CD14-positive monocyte (primary cell): Measurements from ENCODE around the gene SEC16A. TPM values are rescaled to one million over a fixed set of nuclear protein-coding genes. Genes with fewer than 3 reads are reported as not detected.

Source experiments
- DNase-seq, 3 donors: peaks; one replicate each; pipeline ENCODE4 v3.0.0-alpha.2; 2011 to 2022
- H2AFZ ChIP-seq: 2 replicates; pipeline ENCODE4 v1.6.0; 2012; ENCODE audit warnings: mild to moderate bottlenecking, low read depth, low read length, inconsistent platforms; ENCODE audit not compliant: insufficient read depth, poor library complexity, severe bottlenecking
- H3K27ac ChIP-seq, 2 donors: 1 replicate in 1 of 2; 2 replicates in 1 of 2; pipeline ENCODE4 v1.5.1; 2012 to 2013; ENCODE audit warnings: low read length in 2 of 2, control low read depth in 1 of 2, inconsistent platforms in 1 of 2, low read depth in 1 of 2, mild to moderate bottlenecking in 1 of 2
- H3K27me3 ChIP-seq, 2 donors: one replicate each; pipeline versions ENCODE4 v1.6.0 to v1.6.1; 2011 to 2013; ENCODE audit warnings: low read length in 2 of 2; ENCODE audit not compliant: control insufficient read depth in 2 of 2, insufficient read depth in 2 of 2
- H3K36me3 ChIP-seq, 2 donors: replicated peaks in 1 of 2; 1 replicate in 1 of 2; 2 replicates in 1 of 2; pipeline versions ENCODE4 v1.5.1 to v1.6.1; 2012 to 2013; ENCODE audit warnings: low read length in 2 of 2, control low read depth in 1 of 2, inconsistent platforms in 1 of 2, mild to moderate bottlenecking in 1 of 2; ENCODE audit not compliant: insufficient read depth in 2 of 2, control insufficient read depth in 1 of 2
- H3K4me1 ChIP-seq, 2 donors: 1 replicate in 1 of 2; 2 replicates in 1 of 2; pipeline versions ENCODE4 v1.5.1 to v1.6.1; 2012 to 2013; ENCODE audit warnings: low read length in 2 of 2, control low read depth in 1 of 2, inconsistent platforms in 1 of 2, mild to moderate bottlenecking in 1 of 2, moderate library complexity in 1 of 2; ENCODE audit not compliant: insufficient read depth in 2 of 2, control insufficient read depth in 1 of 2
- H3K4me2 ChIP-seq: replicated peaks from 2 replicates; pipeline ENCODE3; 2012; ENCODE audit warnings: low read length, moderate library complexity, mild to moderate bottlenecking; ENCODE audit not compliant: poor library complexity, severe bottlenecking; ENCODE audit errors: extremely low read depth
- H3K4me3 ChIP-seq, 3 experiments: fragments of 200-600 bp in 1 of 3; sonication (generic) in 1 of 3; replicated peaks in 1 of 3; 1 replicate in 2 of 3; 2 replicates in 1 of 3; pipeline ENCODE4 v1.5.1; 2011 to 2013; ENCODE audit warnings: low read length in 3 of 3, mild to moderate bottlenecking in 3 of 3, control low read depth in 2 of 3, low read depth in 2 of 3, inconsistent platforms in 1 of 3, moderate library complexity in 1 of 3
- H3K79me2 ChIP-seq: 2 replicates; pipeline ENCODE4 v1.6.0; 2012; ENCODE audit warnings: mild to moderate bottlenecking, control low read depth, inconsistent platforms, low read length, moderate library complexity; ENCODE audit not compliant: insufficient read depth
- H3K9ac ChIP-seq: 2 replicates; pipeline ENCODE4 v1.6.0; 2017; ENCODE audit warnings: low read length, mild to moderate bottlenecking; ENCODE audit not compliant: insufficient read depth, poor library complexity, severe bottlenecking
- H3K9me3 ChIP-seq, 2 donors: replicated peaks in 1 of 2; 1 replicate in 1 of 2; 2 replicates in 1 of 2; pipeline versions ENCODE4 v1.5.1 to v1.6.1; 2012 to 2013; ENCODE audit warnings: low read length in 2 of 2, control low read depth in 1 of 2; ENCODE audit not compliant: control insufficient read depth in 1 of 2, insufficient read depth in 1 of 2
- H4K20me1 ChIP-seq: 2 replicates; pipeline ENCODE4 v1.6.0; 2012; ENCODE audit warnings: mild to moderate bottlenecking, low read length, control low read depth, moderate library complexity; ENCODE audit not compliant: insufficient read depth
- H3K27ac Mint-ChIP-seq, 7 donors: one replicate each; pipeline ENCODE4 v1.8.0; 2020; ENCODE audit warnings: mild to moderate bottlenecking in 7 of 7, mixed read lengths in 7 of 7, moderate library complexity in 6 of 7, inconsistent platforms in 2 of 7
- H3K27me3 Mint-ChIP-seq, 3 donors: one replicate each; pipeline ENCODE4 v1.8.0; 2021 to 2022; ENCODE audit warnings: low read depth in 3 of 3, mild to moderate bottlenecking in 3 of 3, mixed read lengths in 3 of 3, moderate library complexity in 3 of 3, inconsistent platforms in 1 of 3
- H3K36me3 Mint-ChIP-seq, 2 donors: one replicate each; pipeline ENCODE4 v1.8.0; 2020; ENCODE audit warnings: mixed read lengths in 2 of 2, inconsistent platforms in 1 of 2, mild to moderate bottlenecking in 1 of 2
- H3K4me1 Mint-ChIP-seq: one replicate; pipeline ENCODE4 v1.8.0; 2020; ENCODE audit warnings: mild to moderate bottlenecking, mixed read lengths
- H3K4me3 Mint-ChIP-seq, 2 donors: one replicate each; pipeline ENCODE4 v1.8.0; 2020; ENCODE audit warnings: mild to moderate bottlenecking in 2 of 2, mixed read lengths in 2 of 2, moderate library complexity in 1 of 2
- H3K9me3 Mint-ChIP-seq, 7 donors: one replicate each; pipeline ENCODE4 v1.8.0; 2020 to 2022; ENCODE audit warnings: mixed read lengths in 7 of 7, mild to moderate bottlenecking in 6 of 7, moderate library complexity in 6 of 7, inconsistent platforms in 2 of 7
- CTCF ChIP-seq: fragments of 200-600 bp; IDR thresholded peaks from one replicate; pipeline ENCODE4 v1.8.0; 2022; ENCODE audit warnings: antibody characterized with exemption, mild to moderate bottlenecking
- WGBS: methylation state at CpG from one replicate; pipeline ENCODE4 v1.1.5; 2013; ENCODE audit warnings: missing lambda C conversion rate; ENCODE audit not compliant: insufficient coverage; 5-methylcytosine and 5-hydroxymethylcytosine counted together
- intact Hi-C, 2 donors: fragments of 100-400 bp; cut with micrococcal nuclease; formaldehyde crosslinking; loops; one replicate each; pipeline versions ENCODE4 v1.15.0 to v1.15.1; 2023
- polyA plus RNA-seq, 3 donors: library from polyadenylated mRNA; depleted of rRNA in 1 of 3; unstranded in 2 of 3; stranded (reverse) in 1 of 3; fragments of 300-500 nt in 2 of 3; fragments of >200 nt in 1 of 3; fragmentation: Illumina TruSeq in 2 of 3; gene quantifications; 1 replicate in 2 of 3; 2 replicates in 1 of 3; pipeline ENCODE4 v1.2.3, GENCODE V29; 2012 to 2021

SEC16A gene
- polyA plus RNA-seq, 3 donors: 11.1 to 36.8 (median 19.1) TPM

GRCh38 chr9:136474021-136474640, 8.7 kb downstream of the SEC16A start:
- H3K27ac Mint-ChIP-seq: no peak overlapping the region
- H2AFZ ChIP-seq: no peak overlapping the region
- H3K4me3 ChIP-seq: no peak overlapping the region
- WGBS: 96% methylated on average over 27 of the region's 27 CpGs
- peaks cover 100% of the 10 kb centered on the region for H3K79me2 ChIP-seq
- intact Hi-C loops: no loop called here
- H3K27ac ChIP-seq: no peak overlapping the region
- peaks cover 84 to 100% of the 10 kb centered on the region in 2 donors for H3K36me3 Mint-ChIP-seq
- H3K27me3 ChIP-seq: no peaks in the 10 kb centered on the region
- H3K9ac ChIP-seq: no peak overlapping the region
- no peak overlapping the region for H3K4me3 Mint-ChIP-seq
- H3K9me3 Mint-ChIP-seq: no peaks in the 10 kb centered on the region
- no peak for TF ChIP-seq CTCF
- peaks cover 100% of the 10 kb centered on the region for H4K20me1 ChIP-seq
- H3K9me3 ChIP-seq: no peaks in the 10 kb centered on the region
- H3K36me3 ChIP-seq: peaks cover 90 to 100% of the 10 kb centered on the region in 2 donors
- no peaks in the 10 kb centered on the region for H3K4me1 ChIP-seq
- no peak for DNase-seq
- H3K27me3 Mint-ChIP-seq: peaks cover 0 to 1% (median 1%) of the 10 kb centered on the region in 3 donors
- no peaks in the 10 kb centered on the region for H3K4me1 Mint-ChIP-seq
- H3K4me2 ChIP-seq: no peak overlapping the region

- no peak for DNase-seq
- Histone ChIP-seq H4K20me1 (peaks cover 100% of the 10 kb centered on the region), H3K4me1 (no peaks in the 10 kb centered on the region), H3K36me3 (peaks cover 98 to 100% of the 10 kb centered on the region in 2 donors), H3K27ac (no peak overlapping the region), H2AFZ (no peak overlapping the region), H3K9ac (no peak overlapping the region), H3K4me3 (no peak overlapping the region), H3K9me3 (no peaks in the 10 kb centered on the region), H3K27me3 (no peaks in the 10 kb centered on the region), H3K4me2 (no peak overlapping the region), H3K79me2 (peaks cover 97% of the 10 kb centered on the region)
- Mint-ChIP-seq H3K4me3 (no peak overlapping the region), H3K27me3 (peaks cover 0 to 1% (median 1%) of the 10 kb centered on the region in 3 donors), H3K9me3 (no peaks in the 10 kb centered on the region), H3K36me3 (peaks cover 85 to 98% of the 10 kb centered on the region in 2 donors), H3K4me1 (no peaks in the 10 kb centered on the region), H3K27ac (no peak overlapping the region)
- intact Hi-C loops: no loop called here
- TF ChIP-seq CTCF: no peak
- 100% methylated on average over 6 of the region's 14 CpGs for WGBS
Observed at GRCh38 chr9:136473354-136473721, 9.5 kb downstream of the SEC16A start.
